SJCRH30 (cell line): Measurements from ENCODE around the gene LENEP. TPM values are rescaled to one million over a fixed set of nuclear protein-coding genes. Genes with fewer than 3 reads are reported as not detected.

ENCODE experiments used
- DNase-seq, 2 experiments: peaks; one replicate each; pipeline ENCODE4 v3.0.0-alpha.2; 2015 to 2020
- H3K27ac ChIP-seq: fragments of 250-450 bp; sonication (Bioruptor Pico); 2 replicates; pipeline ENCODE4 v1.5.1; 2020; ENCODE audit warnings: mild to moderate bottlenecking, moderate library complexity
- H3K27me3 ChIP-seq: fragments of 250-450 bp; sonication (Bioruptor Pico); 2 replicates; pipeline ENCODE4 v1.5.1; 2020; ENCODE audit warnings: mild to moderate bottlenecking, moderate library complexity
- H3K36me3 ChIP-seq: fragments of 250-450 bp; sonication (Bioruptor Pico); 2 replicates; pipeline ENCODE4 v1.5.1; 2020; ENCODE audit warnings: mild to moderate bottlenecking, moderate library complexity
- H3K4me1 ChIP-seq: fragments of 250-450 bp; sonication (Bioruptor Pico); 2 replicates; pipeline ENCODE4 v1.5.1; 2020; ENCODE audit warnings: mild to moderate bottlenecking, moderate library complexity
- H3K4me3 ChIP-seq: fragments of 250-450 bp; sonication (Bioruptor Pico); 2 replicates; pipeline ENCODE4 v1.5.1; 2020; ENCODE audit warnings: mild to moderate bottlenecking, moderate library complexity
- H3K9me3 ChIP-seq: fragments of 250-450 bp; sonication (Bioruptor Pico); replicated peaks from 2 replicates; pipeline ENCODE4 v1.5.1; 2020; ENCODE audit warnings: mild to moderate bottlenecking, moderate library complexity
- total RNA-seq: library from RNA; depleted of rRNA; stranded (reverse); fragments of >200 nt; shearing (Covaris generic); gene quantifications from 2 replicates; pipeline ENCODE4 v1.2.3, GENCODE V29; 2014

Gene LENEP
- total RNA-seq, 1 experiment from 2014 or later = not detected

DNA sequence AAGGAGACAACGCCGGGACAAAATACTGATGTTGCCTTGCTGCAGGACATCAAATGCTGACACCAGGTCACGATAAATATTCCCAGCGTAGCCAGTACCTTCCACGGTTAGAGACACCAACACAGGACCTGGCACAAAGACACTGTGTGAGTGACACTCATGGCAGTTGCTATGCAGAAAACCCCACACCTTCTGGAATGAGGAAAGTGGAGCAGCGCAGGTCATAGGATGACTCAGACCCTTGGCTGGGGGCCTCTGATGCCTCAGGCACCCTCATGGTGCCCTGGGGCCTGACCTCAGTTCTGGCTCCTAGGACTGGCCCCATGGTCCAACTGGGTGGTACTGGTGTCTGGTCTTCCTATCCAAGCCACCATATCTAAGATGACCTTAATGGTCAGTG lies 33.2 kb downstream of the LENEP start:
- no peak overlapping the region for H3K4me3 ChIP-seq
- DNase-seq = no peak
- H3K27me3 ChIP-seq = 0 out of 2 replicates have a peak, but pooled peaks cover 5% of the 10 kb centered on the region
- no peak overlapping the region for H3K27ac ChIP-seq
- H3K4me1 ChIP-seq = no peaks in the 10 kb centered on the region
- no peaks in the 10 kb centered on the region for H3K36me3 ChIP-seq
- no peaks in the 10 kb centered on the region for H3K9me3 ChIP-seq

DNA sequence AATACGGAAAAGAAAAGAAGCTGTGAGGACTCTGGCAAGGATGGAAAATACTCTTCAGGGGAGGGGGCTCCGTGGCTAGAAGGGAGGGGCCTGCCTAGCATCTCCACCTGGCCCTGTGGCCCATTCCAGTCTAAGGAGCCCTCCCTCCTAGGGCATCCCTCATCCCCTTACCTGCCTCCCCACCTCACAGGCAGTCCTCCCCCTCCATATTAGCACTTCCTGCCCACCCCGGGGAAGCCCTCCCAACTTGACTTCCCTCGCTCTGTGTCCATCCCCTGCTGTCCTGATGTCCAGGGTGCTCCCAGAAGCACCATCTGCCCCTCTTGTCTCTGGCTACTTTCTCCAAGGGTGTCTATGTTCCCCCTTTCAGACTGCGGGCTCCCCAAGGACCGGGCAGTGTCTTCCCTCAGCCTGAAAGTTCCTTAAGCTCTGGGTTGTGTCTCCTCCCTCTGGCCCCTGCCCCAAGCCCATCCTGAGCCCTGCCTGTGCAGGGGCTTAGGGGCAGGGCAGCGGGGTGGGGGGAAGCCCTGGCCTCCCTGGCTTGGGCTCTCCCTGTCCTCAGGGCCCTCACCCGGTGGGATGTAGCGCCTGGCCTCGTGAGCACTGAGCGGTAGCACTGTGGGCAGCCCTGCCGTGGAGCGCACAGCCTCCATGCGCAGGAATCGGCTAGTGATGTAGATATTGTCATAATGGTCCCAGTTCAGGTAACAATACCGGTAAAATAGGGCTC lies 36.3 kb downstream of the LENEP start:
- H3K27me3 ChIP-seq = 0 out of 2 replicates have a peak, but pooled peaks cover 5% of the 10 kb centered on the region
- H3K4me1 ChIP-seq = no peaks in the 10 kb centered on the region
- H3K36me3 ChIP-seq = no peaks in the 10 kb centered on the region
- no peak overlapping the region for H3K27ac ChIP-seq
- H3K9me3 ChIP-seq = no peaks in the 10 kb centered on the region
- DNase-seq = no peak
- no peak overlapping the region for H3K4me3 ChIP-seq

DNA sequence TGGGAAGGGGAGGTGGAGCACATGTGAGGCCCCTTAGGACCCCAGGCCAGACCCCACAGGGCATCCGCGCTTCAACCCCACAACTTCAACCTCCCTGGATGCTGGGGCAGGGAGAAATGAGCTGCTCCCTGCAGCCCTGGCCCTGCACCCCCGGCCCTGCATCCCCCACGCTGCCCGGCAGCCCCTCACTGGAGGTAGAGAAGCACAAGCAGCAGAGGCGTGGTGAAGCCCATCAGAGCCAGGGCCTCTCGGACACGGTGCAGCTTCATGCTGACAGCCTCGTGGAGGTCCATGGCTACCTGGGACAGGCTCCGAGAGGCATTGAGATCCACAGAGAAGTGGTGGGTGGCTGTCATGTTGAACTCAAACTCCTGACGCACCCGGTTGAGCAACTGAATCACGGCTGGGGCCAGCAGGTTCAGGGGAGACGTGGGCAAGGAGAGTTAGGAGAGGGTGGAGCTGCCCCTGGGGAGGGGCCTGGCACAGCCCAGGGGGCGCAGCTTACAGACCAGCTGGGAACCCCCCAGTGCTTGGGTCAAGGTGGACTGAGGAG lies 36.9 kb downstream of the LENEP start:
- Histone ChIP-seq H3K4me3 (no peak overlapping the region), H3K9me3 (no peaks in the 10 kb centered on the region), H3K36me3 (no peaks in the 10 kb centered on the region), H3K4me1 (no peaks in the 10 kb centered on the region), H3K27ac (no peak overlapping the region), H3K27me3 (0 out of 2 replicates have a peak, but pooled peaks cover 5% of the 10 kb centered on the region)
- DNase-seq = no peak

DNA sequence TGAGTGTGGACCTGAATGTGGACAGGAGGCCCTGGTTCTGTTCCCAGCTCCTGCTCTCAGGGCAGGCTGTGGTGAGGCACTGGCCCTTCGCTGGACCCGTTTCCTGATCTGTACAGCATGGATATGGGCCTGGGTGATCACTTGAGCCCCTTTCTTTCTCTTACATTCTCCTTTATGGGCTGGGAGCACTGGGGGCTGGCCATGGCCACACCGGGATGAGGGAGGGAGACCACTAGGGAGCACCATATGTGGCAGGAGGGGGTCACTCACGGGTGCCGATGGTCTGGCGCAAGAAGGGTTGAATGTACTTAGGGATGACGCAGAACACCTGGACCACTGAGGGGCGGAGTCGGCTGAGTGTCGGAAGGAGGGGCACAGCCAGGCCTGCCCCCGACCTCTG lies 37.5 kb downstream of the LENEP start:
- Histone ChIP-seq H3K4me1 (no peaks in the 10 kb centered on the region), H3K36me3 (no peaks in the 10 kb centered on the region), H3K9me3 (no peaks in the 10 kb centered on the region), H3K27ac (no peak overlapping the region), H3K4me3 (no peak overlapping the region), H3K27me3 (0 out of 2 replicates have a peak, but pooled peaks cover 5% of the 10 kb centered on the region)
- DNase-seq = no peak

DNA sequence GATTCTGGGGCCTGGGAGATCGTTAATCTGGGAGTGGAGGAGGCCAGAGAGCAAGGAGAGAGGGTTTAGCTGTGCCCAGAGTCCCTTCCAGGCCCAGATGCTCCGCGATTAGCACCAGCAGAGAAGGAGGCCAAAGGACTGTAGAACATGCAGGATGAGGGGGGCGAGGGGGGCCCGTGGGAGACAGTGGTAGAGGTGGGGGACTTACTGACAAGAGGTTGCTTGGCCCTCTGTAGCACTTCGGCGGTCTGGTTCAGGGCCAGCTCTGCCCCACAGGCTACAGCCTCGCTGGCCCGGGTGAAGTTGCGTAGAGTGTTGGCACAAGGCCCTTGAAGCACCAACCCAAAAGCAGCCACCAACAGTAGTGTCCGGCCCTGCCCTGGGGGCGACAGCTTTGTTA lies 39.5 kb downstream of the LENEP start:
- Histone ChIP-seq H3K27me3 (0 out of 2 replicates have a peak, but pooled peaks cover 5% of the 10 kb centered on the region), H3K27ac (no peak overlapping the region), H3K4me3 (no peak overlapping the region), H3K4me1 (no peaks in the 10 kb centered on the region), H3K36me3 (no peaks in the 10 kb centered on the region), H3K9me3 (no peaks in the 10 kb centered on the region)
- DNase-seq = no peak

DNA sequence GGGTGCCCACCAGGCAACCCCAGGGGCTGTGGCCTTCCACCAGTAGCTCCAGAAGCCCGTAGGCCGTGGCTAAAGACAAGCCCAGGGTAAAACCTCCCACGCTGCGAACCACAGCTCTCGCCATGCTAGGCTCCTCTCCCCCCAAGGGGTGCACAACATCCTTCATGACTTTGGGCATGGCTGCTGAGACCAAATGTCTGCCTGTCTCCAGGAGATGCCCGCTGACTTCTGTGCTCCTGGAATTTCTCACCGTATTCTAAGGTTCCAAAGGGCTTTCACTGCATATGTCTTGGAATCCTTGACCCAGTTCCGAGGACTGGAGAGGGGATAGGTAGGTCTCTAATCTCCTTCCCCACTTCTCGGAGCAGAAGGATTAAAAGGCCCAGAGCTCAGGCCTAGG lies 40.1 kb downstream of the LENEP start, which contains the start of the genes DCST1 and DCST2:
Gene DCST1, plus strand, starts transcription at position 301 of the 400 bp plus-strand sequence. CDS start 213 bp downstream, outside the sequence.
Gene DCST2, minus strand, starts transcription at position 258 of the 400 bp plus-strand sequence. Its CDS starts 80 bp downstream, at position 178.
- H3K4me1 ChIP-seq = no peaks in the 10 kb centered on the region
- H3K27me3 ChIP-seq = 0 out of 2 replicates have a peak, but pooled peaks cover 9% of the 10 kb centered on the region
- no peak within 1 kb of the TSS for H3K4me3 ChIP-seq
- H3K36me3 ChIP-seq = no peaks in the 10 kb centered on the region
- no peaks in the 10 kb centered on the region for H3K9me3 ChIP-seq
- DNase-seq = no peak
- no peak within 1 kb of the TSS for H3K27ac ChIP-seq

DNA sequence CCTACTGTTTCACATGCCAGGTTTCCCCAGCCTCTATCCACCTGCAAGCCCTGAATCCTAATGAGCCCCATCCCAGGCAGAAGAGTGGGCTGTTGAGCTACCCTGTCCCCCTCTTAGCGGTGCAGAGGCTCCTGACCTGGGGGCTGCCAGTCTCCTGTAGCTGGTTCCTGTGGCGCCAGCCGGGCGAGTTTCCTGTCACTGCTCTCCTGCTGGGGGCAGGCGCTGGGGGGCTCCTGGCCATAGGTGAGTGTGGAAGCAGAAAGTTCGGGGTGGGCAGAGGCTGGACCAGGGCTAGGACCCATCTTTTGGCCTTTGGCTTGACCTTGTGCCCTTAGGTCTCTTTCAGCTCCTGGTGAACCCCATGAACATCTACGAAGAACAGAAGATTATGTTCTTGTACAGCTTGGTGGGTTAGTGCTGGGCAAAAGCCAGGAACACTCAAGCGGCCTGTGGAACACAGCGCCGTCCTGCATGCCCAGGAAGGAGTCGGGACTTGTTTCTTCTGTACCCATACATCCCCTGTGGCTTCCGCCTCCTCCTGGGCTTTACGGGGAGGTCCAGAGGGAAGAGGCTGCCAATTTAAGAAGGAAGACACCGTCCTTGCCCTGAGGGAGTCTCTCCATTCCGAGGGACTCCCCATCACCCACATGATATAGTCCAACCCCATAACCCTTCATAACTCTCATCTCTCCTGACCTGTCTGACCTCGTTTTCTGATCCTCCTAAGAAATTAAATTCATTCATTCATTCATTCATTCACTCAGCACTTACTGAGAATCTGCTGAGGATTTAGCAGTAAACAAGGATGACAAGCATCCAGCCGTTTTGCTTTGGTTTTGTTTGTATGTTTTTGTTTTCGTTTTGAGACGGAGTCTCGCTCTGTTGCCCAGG lies 41.2 kb downstream of the LENEP start:
- Histone ChIP-seq H3K27ac (no peak overlapping the region), H3K4me3 (no peak overlapping the region), H3K4me1 (peaks cover 2% of the 10 kb centered on the region; the same call in 1 of the 2 replicates), H3K36me3 (no peaks in the 10 kb centered on the region), H3K9me3 (no peaks in the 10 kb centered on the region), H3K27me3 (0 out of 2 replicates have a peak, but pooled peaks cover 4% of the 10 kb centered on the region)
- no peak for DNase-seq

DNA sequence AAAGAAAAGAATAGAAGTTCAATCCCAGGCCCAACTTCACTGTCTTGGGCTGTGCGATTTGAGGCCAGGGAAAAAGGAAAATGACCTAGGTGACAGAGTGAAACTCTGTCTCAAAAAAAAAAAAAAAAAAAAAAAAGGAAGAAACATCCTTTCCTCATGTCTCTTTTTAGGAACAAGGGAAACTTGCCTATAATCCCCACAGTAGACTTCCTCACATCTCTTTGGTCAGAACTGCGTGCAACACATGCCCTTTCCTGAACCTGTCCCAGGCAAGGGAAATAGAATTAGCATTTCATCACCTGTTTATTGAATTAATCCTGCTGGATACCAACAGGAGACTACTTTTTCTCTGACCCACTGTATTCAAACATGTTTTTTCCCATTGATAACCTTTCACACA lies 42.5 kb downstream of the LENEP start:
- Histone ChIP-seq H3K36me3 (no peaks in the 10 kb centered on the region), H3K27me3 (0 out of 2 replicates have a peak, but pooled peaks cover 4% of the 10 kb centered on the region), H3K9me3 (no peaks in the 10 kb centered on the region), H3K4me1 (peaks cover 2% of the 10 kb centered on the region; the same call in 1 of the 2 replicates), H3K27ac (no peak overlapping the region), H3K4me3 (no peak overlapping the region)
- DNase-seq = no peak

DNA sequence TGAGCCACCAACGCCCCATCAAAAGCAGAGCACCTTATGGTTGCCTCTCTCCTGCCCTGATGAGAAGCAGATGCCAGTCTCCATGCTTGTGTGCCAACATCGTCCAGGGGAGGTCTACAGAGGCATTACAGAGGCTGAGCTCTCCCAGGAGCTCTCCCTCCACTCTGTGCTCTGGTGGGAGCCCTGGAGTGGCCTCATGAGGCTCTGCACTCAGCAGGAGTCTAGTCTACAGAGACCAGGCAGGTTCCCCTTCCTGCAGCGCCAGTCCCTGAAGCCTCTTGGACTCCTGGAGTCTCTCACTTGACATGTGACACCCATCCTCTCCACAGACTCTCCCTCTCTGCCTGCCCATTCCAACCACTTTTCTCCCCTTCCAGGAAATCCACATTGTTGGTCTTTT lies 43.7 kb downstream of the LENEP start:
- no peaks in the 10 kb centered on the region for H3K36me3 ChIP-seq
- 0 out of 2 replicates have a peak, but pooled peaks cover 4% of the 10 kb centered on the region for H3K27me3 ChIP-seq
- no peak overlapping the region for H3K27ac ChIP-seq
- H3K4me3 ChIP-seq = no peak overlapping the region
- H3K9me3 ChIP-seq = no peaks in the 10 kb centered on the region
- no peak for DNase-seq
- H3K4me1 ChIP-seq = peaks cover 2% of the 10 kb centered on the region; the same call in 1 of the 2 replicates

DNA sequence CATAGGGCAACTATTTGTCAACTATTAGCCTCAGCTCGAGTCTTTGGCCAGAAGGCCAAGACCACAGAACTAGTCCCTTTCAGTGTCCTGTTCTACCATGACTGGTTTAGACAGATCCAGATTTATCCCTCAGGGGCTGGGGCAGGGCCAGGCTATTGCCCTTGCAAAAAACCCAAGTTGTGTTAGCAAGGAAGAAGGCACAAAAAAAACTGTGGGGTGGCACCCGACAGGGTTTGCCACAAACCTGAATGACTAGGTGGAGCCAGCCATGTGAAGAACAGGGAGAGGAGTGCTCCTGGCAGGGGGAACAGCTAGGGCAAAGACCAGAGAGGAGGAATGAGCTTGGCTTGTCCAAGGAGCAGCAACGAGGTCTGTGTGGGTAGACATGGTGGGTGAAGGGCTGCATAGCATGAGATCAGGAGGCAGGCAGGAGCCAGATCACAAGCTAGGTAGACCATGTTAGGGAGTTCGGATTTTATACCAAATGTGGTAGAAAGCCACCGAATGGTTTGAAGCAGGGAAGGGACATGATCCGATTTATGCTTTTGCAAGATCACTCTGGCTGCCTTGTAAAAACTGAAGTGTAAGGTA lies 44.6 kb downstream of the LENEP start:
- Histone ChIP-seq H3K27ac (no peak overlapping the region), H3K9me3 (no peaks in the 10 kb centered on the region), H3K27me3 (0 out of 2 replicates have a peak, but pooled peaks cover 4% of the 10 kb centered on the region), H3K4me3 (no peak overlapping the region), H3K4me1 (peaks cover 2% of the 10 kb centered on the region; the same call in 1 of the 2 replicates), H3K36me3 (no peaks in the 10 kb centered on the region)
- DNase-seq = no peak

DNA sequence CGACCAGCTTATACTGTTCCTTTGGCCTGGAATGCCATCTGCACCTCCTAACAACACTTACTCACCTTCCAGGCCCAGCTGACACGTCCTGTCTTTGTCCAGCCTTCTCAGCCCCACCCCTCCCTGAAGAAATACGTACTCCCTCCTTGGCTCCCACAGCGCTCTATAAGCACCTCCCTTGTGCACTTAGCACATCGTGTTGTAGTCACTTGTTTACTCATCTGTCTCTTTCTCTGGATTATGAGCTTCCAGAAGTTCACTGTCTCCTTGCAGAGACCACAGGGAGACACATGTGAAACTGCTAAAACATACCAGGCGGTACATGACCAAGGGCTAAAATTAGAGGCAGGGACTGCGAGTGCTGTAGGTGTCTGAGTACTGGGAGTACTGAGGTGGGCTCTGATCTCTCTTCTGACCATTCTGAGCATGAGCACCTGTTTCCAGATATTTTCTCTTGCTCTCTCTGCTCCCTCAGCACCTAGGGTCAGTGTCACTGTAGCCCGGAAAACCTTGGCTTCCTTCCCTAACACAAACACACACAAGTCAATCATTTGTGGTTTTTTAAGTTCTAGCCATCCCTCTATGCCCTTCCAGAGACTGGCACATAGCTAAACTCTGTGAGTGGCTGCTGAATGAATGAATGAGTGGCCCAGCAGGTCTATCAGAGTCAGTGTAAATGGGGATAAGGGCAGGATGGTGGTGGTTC lies 45.4 kb downstream of the LENEP start:
- Histone ChIP-seq H3K4me1 (peaks cover 2% of the 10 kb centered on the region; the same call in 1 of the 2 replicates), H3K4me3 (no peak overlapping the region), H3K27me3 (0 out of 2 replicates have a peak, but pooled peaks cover 4% of the 10 kb centered on the region), H3K36me3 (no peaks in the 10 kb centered on the region), H3K9me3 (no peaks in the 10 kb centered on the region), H3K27ac (no peak overlapping the region)
- no peak for DNase-seq

DNA sequence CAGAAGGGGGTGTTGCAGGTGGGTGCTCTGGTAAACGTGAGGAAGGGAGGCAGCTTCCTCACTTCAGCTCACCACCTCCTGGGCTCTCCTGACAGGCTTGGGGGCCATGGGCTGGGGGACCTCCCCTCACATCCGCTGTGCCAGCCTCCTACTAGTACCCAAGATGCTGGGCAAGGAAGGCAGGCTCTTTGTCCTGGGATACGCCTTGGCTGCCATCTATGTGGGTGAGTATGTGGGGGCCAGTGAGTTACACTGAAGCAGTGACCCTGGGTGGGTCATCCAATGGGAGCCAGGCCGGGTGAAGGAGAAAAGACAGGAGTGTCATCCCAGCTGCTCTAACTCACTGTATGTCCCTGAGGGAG lies 45.9 kb downstream of the LENEP start:
- no peak for DNase-seq
- no peaks in the 10 kb centered on the region for H3K36me3 ChIP-seq
- no peaks in the 10 kb centered on the region for H3K9me3 ChIP-seq
- H3K4me3 ChIP-seq = no peak overlapping the region
- no peak overlapping the region for H3K27ac ChIP-seq
- H3K27me3 ChIP-seq = 0 out of 2 replicates have a peak, but pooled peaks cover 4% of the 10 kb centered on the region
- peaks cover 2% of the 10 kb centered on the region; the same call in 1 of the 2 replicates for H3K4me1 ChIP-seq

DNA sequence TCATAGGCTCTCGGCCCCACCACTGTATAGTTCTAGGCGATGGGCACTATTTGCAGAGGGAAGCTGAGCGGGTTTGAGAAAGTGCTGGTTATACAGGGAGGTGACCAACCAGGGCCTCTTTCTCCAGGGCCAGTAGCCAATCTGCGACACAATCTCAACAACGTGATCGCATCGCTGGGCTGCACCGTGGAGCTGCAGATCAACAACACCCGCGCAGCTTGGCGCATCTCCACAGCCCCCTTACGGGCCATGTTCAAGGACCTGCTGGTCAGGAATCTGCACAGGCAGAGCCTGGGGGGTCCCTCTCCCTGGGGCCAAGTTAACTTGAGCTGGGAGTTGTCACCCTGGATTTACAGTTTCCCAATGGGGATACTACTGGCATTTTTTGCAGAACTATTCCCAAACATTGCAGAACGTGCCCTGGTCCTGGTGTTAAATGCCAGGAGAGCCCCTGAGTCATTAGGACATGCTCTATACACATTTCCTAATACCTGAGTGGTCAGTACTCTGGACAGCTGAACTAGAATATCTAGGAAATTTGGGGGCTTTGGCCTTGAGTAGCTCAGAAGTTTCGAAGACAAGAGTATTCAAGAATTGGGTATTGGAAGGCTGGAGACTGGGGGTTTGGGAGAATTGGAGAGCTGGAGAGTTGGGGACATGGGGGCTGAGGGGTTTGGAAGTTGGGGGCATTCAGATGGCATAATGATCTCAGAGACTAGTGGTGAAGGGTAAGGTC lies 47.1 kb downstream of the LENEP start:
- H3K9me3 ChIP-seq = no peaks in the 10 kb centered on the region
- peaks cover 6% of the 10 kb centered on the region for H3K4me1 ChIP-seq
- no peak overlapping the region for H3K27ac ChIP-seq
- H3K27me3 ChIP-seq = 0 out of 2 replicates have a peak, but pooled peaks cover 4% of the 10 kb centered on the region
- H3K36me3 ChIP-seq = no peaks in the 10 kb centered on the region
- no peak for DNase-seq
- no peak overlapping the region for H3K4me3 ChIP-seq
